Activated CD4-positive, alpha-beta T cell treated with anti-CD3 and anti-CD28 coated beads, Interleukin-2, amount 50 U/mL, for 4 hours (primary cell): Measurements from ENCODE around the gene CCDC137.
"Not testable (repeated sequence)": the region's sequence is repeated elsewhere in the genome, so short reads cannot be mapped to it uniquely, and the experiment has no call there.

Experiments used
- DNase-seq, 2 experiments: peaks; one replicate each; pipeline ENCODE4 v3.0.0-alpha.2; 2020

Gene CCDC137

GRCh38 chr17:81666342-81667191, at the start of gene CCDC137, which contains the start of gene OXLD1:
Gene CCDC137 (plus strand): TSS chr17:81666737. CDS start chr17:81666767, 30 bp downstream.
Gene OXLD1 (minus strand): TSS chr17:81666605. CDS start chr17:81666577, 28 bp downstream.
- DNase-seq: peak; percentile 85 to 87

- DNase-seq: no peak
Measured at GRCh38 chr17:81616877-81617276, 49.7 kb upstream of the CCDC137 start.

- not testable (repeated sequence) for DNase-seq
Measured at GRCh38 chr17:81618307-81618706, 48.2 kb upstream of the CCDC137 start.

- DNase-seq: no peak
Measured at GRCh38 chr17:81621494-81622130, 44.9 kb upstream of the CCDC137 start.

- no peak for DNase-seq
Measured at GRCh38 chr17:81630274-81630673, 36.3 kb upstream of the CCDC137 start.

- DNase-seq: no peak
Measured at GRCh38 chr17:81631482-81631881, 35.1 kb upstream of the CCDC137 start.

DNA sequence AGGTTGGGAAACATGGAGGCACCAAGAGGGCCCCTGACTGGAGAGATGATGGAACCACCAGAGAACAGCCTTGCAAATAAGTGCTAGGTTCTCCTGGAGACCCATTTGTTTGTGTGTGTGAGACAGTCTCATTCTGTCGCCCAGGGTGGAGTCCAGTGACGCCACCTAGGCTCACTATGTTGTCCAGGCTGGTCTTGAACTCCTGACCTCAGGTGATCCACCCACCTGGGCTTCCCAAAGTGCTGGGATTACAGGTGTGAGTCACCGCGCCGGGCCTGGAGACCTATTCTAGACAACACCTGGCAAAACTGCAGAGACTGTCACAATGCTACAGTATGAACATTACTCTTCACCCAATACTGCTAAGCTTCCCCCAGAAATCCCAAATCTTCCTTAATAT, 31.1 kb upstream of the CCDC137 start:
- DNase-seq: no peak

GRCh38 chr17:81635973-81636504, 30.5 kb upstream of the CCDC137 start:
- DNase-seq: no peak

GRCh38 chr17:81636505-81637288, 29.8 kb upstream of the CCDC137 start, which contains the start of the genes NPLOC4 and TSPAN10:
Gene NPLOC4 (minus strand): TSS chr17:81637112. CDS start chr17:81636930, 182 bp downstream.
Gene TSPAN10 (plus strand): TSS chr17:81637196. CDS start chr17:81642413, 5,217 bp downstream.
- peak; percentile 70 to 79 for DNase-seq

DNA sequence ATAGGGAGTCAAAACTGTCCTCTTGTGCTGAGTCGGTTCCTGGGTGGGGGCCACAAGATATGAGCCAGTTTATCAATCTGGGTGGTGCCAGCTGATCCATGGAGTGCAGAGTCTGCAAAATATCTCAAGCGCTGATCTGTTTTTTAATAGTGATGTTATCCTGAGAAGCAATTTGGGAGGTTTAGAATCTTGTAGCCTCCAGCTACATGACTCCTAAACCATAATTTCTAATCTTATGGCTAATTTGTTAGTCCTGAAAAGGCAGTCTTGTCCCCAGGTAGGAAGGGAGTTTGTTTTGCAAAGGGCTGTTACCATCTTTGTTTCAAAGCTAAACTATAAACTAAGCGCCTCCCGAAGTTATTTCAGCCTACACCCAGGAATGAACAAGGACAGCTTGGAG, 27.9 kb upstream of the CCDC137 start:
- DNase-seq: no peak

GRCh38 chr17:81640011-81640410, 26.5 kb upstream of the CCDC137 start:
- DNase-seq: no peak

GRCh38 chr17:81641825-81642489, 24.6 kb upstream of the CCDC137 start:
- no peak for DNase-seq

- DNase-seq: no peak
Measured at GRCh38 chr17:81644496-81644895, 22.0 kb upstream of the CCDC137 start.

GRCh38 chr17:81644976-81645952, 21.3 kb upstream of the CCDC137 start:
- no peak for DNase-seq

- no peak for DNase-seq
Measured at GRCh38 chr17:81646869-81647600, 19.5 kb upstream of the CCDC137 start.

DNA sequence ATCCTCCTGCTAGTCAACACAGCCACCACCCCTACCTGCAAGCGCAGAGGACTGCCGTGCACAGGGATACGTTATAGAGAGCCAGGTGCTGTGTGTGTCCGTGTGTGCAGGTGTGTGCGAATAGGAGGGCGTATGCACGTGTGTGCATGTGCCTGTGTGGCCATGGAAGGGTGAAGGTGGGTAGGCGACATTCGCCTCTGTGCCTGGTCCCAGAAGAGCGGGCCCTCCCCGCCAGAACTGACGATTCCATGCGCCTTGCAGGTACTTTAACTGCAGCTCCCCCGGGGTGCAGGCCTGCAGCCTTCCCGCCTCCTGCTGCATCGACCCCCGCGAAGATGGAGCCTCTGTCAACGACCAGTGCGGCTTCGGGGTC, 18.9 kb upstream of the CCDC137 start:
- DNase-seq: no peak

GRCh38 chr17:81648013-81648706, 18.4 kb upstream of the CCDC137 start:
- DNase-seq: no peak

DNA sequence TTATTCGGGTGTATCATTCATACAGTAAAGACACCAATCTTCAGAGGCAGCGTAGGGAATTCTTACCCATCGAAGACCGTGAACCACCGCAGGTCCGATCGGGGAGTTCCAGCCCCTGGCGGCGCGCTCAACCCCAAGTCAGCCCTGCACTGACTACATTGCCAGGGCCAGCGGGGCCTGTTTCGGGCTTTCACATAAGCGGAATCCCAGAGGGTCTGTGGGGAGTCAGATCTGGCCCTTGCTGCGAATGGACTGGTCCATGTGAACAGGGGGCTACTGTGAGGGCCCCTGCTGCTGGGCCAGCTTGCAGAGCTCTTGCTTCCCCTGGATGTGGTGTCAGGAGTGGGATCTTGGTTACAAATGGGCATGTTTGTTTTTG, 17.8 kb upstream of the CCDC137 start:
- DNase-seq: no peak

DNA sequence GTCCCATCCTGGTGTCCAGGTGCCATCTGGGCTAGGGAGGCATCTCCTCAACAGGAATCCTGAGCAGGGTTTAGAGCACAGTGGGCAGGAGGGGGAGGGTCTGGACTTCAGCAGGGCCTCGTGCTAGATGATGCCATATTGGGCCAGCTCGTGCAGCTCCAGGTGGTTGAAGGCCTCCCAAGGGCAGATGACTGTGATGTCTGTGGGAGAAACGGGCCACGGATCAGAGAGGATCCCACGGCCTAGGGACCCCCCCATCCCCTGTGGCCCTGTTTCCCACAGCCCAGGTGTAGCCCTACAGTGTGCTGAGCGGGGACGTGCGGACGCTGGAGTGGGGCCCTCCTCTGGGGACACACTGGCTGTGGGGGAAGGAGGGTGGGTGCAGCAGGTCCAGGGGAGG, 15.6 kb upstream of the CCDC137 start:
- DNase-seq: no peak

GRCh38 chr17:81651692-81652091, 14.8 kb upstream of the CCDC137 start:
- DNase-seq: no peak
